K562 (cell line): ENCODE measurements around the gene RXYLT1. TPM values are rescaled to one million over a fixed set of nuclear protein-coding genes. Genes with fewer than 3 reads are reported as not detected.

ENCODE experiments used
- ATAC-seq: fragments of 200-7000 bp; cut with Tn5 transposase; 3 replicates; pipeline ENCODE4 v1.9.1; 2020; ENCODE audit warnings: moderate library complexity
- BruUV-seq: library from RNA; stranded (reverse); fragments of 400-500 nt; replicated peaks from 2 replicates; lab custom pipeline; 2021; lab: Mats Ljungman, UMichigan
- CTCF ChIA-PET: fragments of 300-600 bp; formaldehyde crosslinking; extraction: SDS; loops from one replicate; lab custom pipeline; 2021; ENCODE audit warnings: low intra/inter-chr PET ratio; lab: Yijun Ruan, JAX
- POLR2A ChIA-PET: fragments of 300-600, 350-650 bp; sonication (Branson Sonifier 250); formaldehyde crosslinking; extraction: SDS; loops from one replicate; lab custom pipeline; 2021; ENCODE audit warnings: antibody characterized with exemption, inconsistent platforms; lab: Yijun Ruan, JAX
- DNase-seq, 4 experiments: peaks; one replicate each; pipeline versions ENCODE4 v3.0.0 to v3.0.0-alpha.2; 2011 to 2018; ENCODE audit warnings: low spot score in 3 of 4, mixed read lengths in 3 of 4; ENCODE audit errors: extremely low read depth in 1 of 4
- FAIRE-seq: peaks from 2 replicates; lab custom pipeline; 2011; peaks lifted over from hg19 to GRCh38; lab: Jason Lieb, UNC
- H2AFZ ChIP-seq: 2 replicates; pipeline ENCODE4 v1.6.0; 2011; ENCODE audit warnings: low read depth, low read length, control low read depth, inconsistent platforms
- H3K27ac ChIP-seq: fragments of 200-600 bp; 3 replicates; pipeline ENCODE4 v1.8.0; 2011; ENCODE audit warnings: low read depth, mild to moderate bottlenecking, control low read depth, inconsistent platforms, low read length, moderate library complexity, mixed read lengths; ENCODE audit errors: extremely low read depth
- H3K27me3 ChIP-seq, 2 experiments: fragments of 300-600 bp in 1 of 2; 2 replicates in 1 of 2; 3 replicates in 1 of 2; pipeline versions ENCODE4 v1.6.0 to v1.8.0; 2011; ENCODE audit warnings: inconsistent platforms in 2 of 2, low read length in 2 of 2, mild to moderate bottlenecking in 1 of 2, mixed read lengths in 1 of 2, moderate library complexity in 1 of 2; ENCODE audit not compliant: control insufficient read depth in 2 of 2, insufficient read depth in 2 of 2
- H3K36me3 ChIP-seq: fragments of 300-600 bp; 3 replicates; pipeline ENCODE4 v1.8.0; 2011; ENCODE audit warnings: mild to moderate bottlenecking, low read length, inconsistent platforms; ENCODE audit not compliant: control insufficient read depth, insufficient read depth
- H3K4me1 ChIP-seq, 2 experiments: fragments of 200-600 bp in 1 of 2; replicated peaks in 1 of 2; 2 replicates in 1 of 2; 3 replicates in 1 of 2; pipeline versions ENCODE4 v1.5.1 to v1.8.0; 2011; ENCODE audit warnings: inconsistent platforms in 2 of 2, low read length in 2 of 2, mild to moderate bottlenecking in 1 of 2, mixed read lengths in 1 of 2, moderate library complexity in 1 of 2; ENCODE audit not compliant: control insufficient read depth in 2 of 2, insufficient read depth in 2 of 2
- H3K4me2 ChIP-seq: 2 replicates; pipeline ENCODE4 v1.6.1; 2011; ENCODE audit warnings: low read length, control low read depth, inconsistent platforms, mixed read lengths; ENCODE audit not compliant: insufficient read depth
- H3K4me3 ChIP-seq: fragments of 200-600 bp; sonication (generic), shearing (Covaris generic); 2 replicates; pipeline ENCODE4 v1.5.1; 2016; ENCODE audit warnings: control low read depth, inconsistent platforms
- H3K79me2 ChIP-seq: fragments of 200-600 bp; 3 replicates; pipeline ENCODE4 v1.8.0; 2011; ENCODE audit warnings: low read length, inconsistent platforms; ENCODE audit not compliant: control insufficient read depth, insufficient read depth
- H3K9ac ChIP-seq, 2 experiments: 2 replicates each; pipeline versions ENCODE4 v1.6.0 to v1.6.1; 2011; ENCODE audit warnings: low read depth in 2 of 2, low read length in 2 of 2, control low read depth in 1 of 2, inconsistent platforms in 1 of 2, mild to moderate bottlenecking in 1 of 2, mixed read lengths in 1 of 2; ENCODE audit not compliant: insufficient read depth in 1 of 2
- H3K9me1 ChIP-seq: one replicate; pipeline ENCODE4 v1.6.0; 2011; ENCODE audit warnings: inconsistent platforms, mild to moderate bottlenecking, low read length, moderate library complexity; ENCODE audit not compliant: control insufficient read depth, insufficient read depth
- H3K9me3 ChIP-seq: replicated peaks from 2 replicates; pipeline ENCODE4 v1.5.1; 2011; ENCODE audit warnings: low read depth, low read length, inconsistent platforms; ENCODE audit not compliant: control insufficient read depth, insufficient read depth
- H4K20me1 ChIP-seq: replicated peaks from 2 replicates; pipeline ENCODE4 v1.6.1; 2011; ENCODE audit warnings: low read length, inconsistent platforms, mixed read lengths; ENCODE audit not compliant: control insufficient read depth, insufficient read depth
- BCOR ChIP-seq: fragments of 450-650 bp; IDR thresholded peaks from 2 replicates; pipeline ENCODE4 v1.6.1; 2016
- CCAR2 ChIP-seq: fragments of 200-400 bp; formaldehyde crosslinking; IDR thresholded peaks from 2 replicates; pipeline ENCODE4 v1.6.1; 2017; ENCODE audit warnings: mild to moderate bottlenecking, low read depth, low read length
- CEBPB ChIP-seq: fragments of 450-650 bp; IDR thresholded peaks from 2 replicates; pipeline ENCODE4 v1.6.1; 2016; ENCODE audit warnings: missing genetic modification characterization, missing compliant biosample characterization
- LCOR ChIP-seq: sonication (generic); formaldehyde crosslinking; IDR thresholded peaks from 2 replicates; pipeline ENCODE4 v1.8.0; 2022; ENCODE audit warnings: mild to moderate bottlenecking, missing genetic modification reagents
- SIN3B ChIP-seq: fragments of 450-650 bp; IDR thresholded peaks from 2 replicates; pipeline ENCODE4 v1.6.1; 2017; ENCODE audit warnings: low read depth, mild to moderate bottlenecking, moderate library complexity
- SMARCA5 ChIP-seq: fragments of 450-650 bp; IDR thresholded peaks from 2 replicates; pipeline ENCODE4 v1.6.1; 2016
- SOX6 ChIP-seq: fragments of 450-650 bp; IDR thresholded peaks from 2 replicates; pipeline ENCODE4 v1.6.1; 2014; ENCODE audit warnings: mild to moderate bottlenecking
- TFE3 ChIP-seq: fragments of 450-650 bp; formaldehyde crosslinking; IDR thresholded peaks from 2 replicates; pipeline ENCODE4 v1.4.0; 2020; ENCODE audit warnings: mild to moderate bottlenecking, mixed read lengths
- ZC3H8 ChIP-seq: fragments of 450-650 bp; IDR thresholded peaks from 2 replicates; pipeline ENCODE4 v1.6.1; 2017
- ZFP36 ChIP-seq: fragments of 150-350 bp; IDR thresholded peaks from 2 replicates; pipeline ENCODE4 v1.6.1; 2018; ENCODE audit warnings: low read length, low read depth; ENCODE audit not compliant: partially characterized antibody
- ZKSCAN1 ChIP-seq: fragments of 150-350 bp; IDR thresholded peaks from 2 replicates; pipeline ENCODE4 v1.6.1; 2016; ENCODE audit warnings: low read depth, low read length
- ZNF133 ChIP-seq: fragments of 250-450 bp; sonication (Bioruptor Pico); IDR thresholded peaks from 2 replicates; pipeline ENCODE4 v1.4.0; 2020; ENCODE audit warnings: mild to moderate bottlenecking
- ZNF316 ChIP-seq: fragments of 450-650 bp; IDR thresholded peaks from 2 replicates; pipeline ENCODE4 v1.6.1; 2016
- ZNF639 ChIP-seq, 2 experiments: fragments of 200-800 bp in 1 of 2; sonication (Bioruptor generic) in 1 of 2; sonication (generic) in 1 of 2; formaldehyde crosslinking in 1 of 2; IDR thresholded peaks in 1 of 2; conservative IDR thresholded peaks in 1 of 2; 2 replicates each; pipeline versions ENCODE4 v1.5.0 to v1.6.1; 2016 to 2020; ENCODE audit warnings: missing compliant biosample characterization in 1 of 2, missing genetic modification characterization in 1 of 2, missing genetic modification reagents in 1 of 2
- ZNF77 ChIP-seq: fragments of 250-450 bp; sonication (Bioruptor Pico); IDR thresholded peaks from 2 replicates; pipeline ENCODE4 v1.5.0; 2020
- ZNF778 ChIP-seq: fragments of 450-650 bp; formaldehyde crosslinking; IDR thresholded peaks from 2 replicates; pipeline ENCODE4 v1.4.0; 2020; ENCODE audit warnings: mild to moderate bottlenecking, moderate library complexity
- WGBS: fragments of 100-300 bp; shearing (Covaris generic); methylation state at CpG from one replicate; pipeline ENCODE4 v1.1.6; 2016; ENCODE audit warnings: low coverage, mixed read lengths; ENCODE audit not compliant: insufficient coverage; ENCODE audit errors: missing lambda C conversion rate; 5-methylcytosine and 5-hydroxymethylcytosine counted together
- in situ Hi-C: fragments of 300-500 bp; cut with MboI; formaldehyde crosslinking; loops from 4 replicates; pipeline ENCODE4 v1.15.0; 2018; ENCODE audit warnings: inconsistent platforms, mixed read lengths
- intact Hi-C: fragments of 100-400 bp; cut with micrococcal nuclease; formaldehyde crosslinking; loops from 2 replicates; pipeline ENCODE4 v1.14.2; 2022
- polyA plus RNA-seq, 8 experiments: library from polyadenylated mRNA; depleted of rRNA in 4 of 8; stranded (reverse) in 5 of 8; unstranded in 3 of 8; fragments of >200 nt; fragmentation: Nextera tagmentation in 2 of 8; fragmentation: Illumina TruSeq in 1 of 8; extraction: Ambion mirVana in 2 of 8; extraction: Trizol in 1 of 8; gene quantifications; 2 replicates each; pipeline versions ENCODE4 v1.2.1 to v1.2.3, GENCODE V29; 2011 to 2014; ENCODE audit warnings: inconsistent platforms in 1 of 8, missing spikeins in 1 of 8
- total RNA-seq, 7 experiments: library from RNA; depleted of rRNA in 6 of 7; stranded (reverse); fragments of >200 nt in 6 of 7; fragmentation: Illumina TruSeq in 2 of 7; extraction: Trizol in 2 of 7; gene quantifications; 2 replicates each; pipeline versions ENCODE4 v1.2.1 to v1.2.3, GENCODE V29; 2011 to 2021; ENCODE audit warnings: low replicate concordance in 1 of 7
- TF ChIP-seq, protein P1 (sequence below): fragments of 250-450 bp; sonication (Bioruptor Pico); IDR thresholded peaks from 2 replicates; pipeline ENCODE4 v1.8.0; 2021; ENCODE audit warnings: moderate library complexity, mild to moderate bottlenecking, inconsistent platforms
- TF ChIP-seq, protein P2 (sequence below): fragments of 450-650 bp; formaldehyde crosslinking; IDR thresholded peaks from 2 replicates; pipeline ENCODE4 v1.4.0; 2020; ENCODE audit warnings: mild to moderate bottlenecking

RXYLT1 gene
- total and polyA plus RNA-seq, 9 of the 15 experiments (the other 6 are each of a cell fraction or from before 2014, with no cell fraction given): 6.7 to 26.5 (median 20.9) TPM

GRCh38 chr12:63782466-63782865 lies 2.8 kb downstream of the RXYLT1 start:
- POLR2A ChIA-PET: interaction anchor here (1.1 kb wide), 1 partner anchor 8 kb away, joined by 3 read pairs; no protein-coding TSS in a partner anchor
- Histone ChIP-seq H3K4me3 (no peak overlapping the region), H3K4me2 (no peak overlapping the region), H3K9me1 (no peaks in the 10 kb centered on the region)
- FAIRE-seq (no peak), DNase-seq (no peak)
- no TSS peak for BruUV-seq
- TF ChIP-seq SIN3B: no peak
- no peak for TF ChIP-seq SOX6
- TF ChIP-seq ZFP36: no peak
- no peak for TF ChIP-seq BCOR
- TF ChIP-seq CEBPB (tag): no peak
- TF ChIP-seq ZNF316: no peak
- no peak for TF ChIP-seq ZNF639 (CRISPR knock-in tag; conservative IDR thresholded peaks at IDR 0.05 in 1 of 2, IDR thresholded peaks at IDR 0.05 in 1 of 2)
- no peak for TF ChIP-seq TFE3 (CRISPR knock-in tag)
- TF ChIP-seq ZNF133 (CRISPR knock-in tag): no peak
- TF ChIP-seq ZC3H8: no peak
- TF ChIP-seq CCAR2: no peak
- TF ChIP-seq, protein P1, sequence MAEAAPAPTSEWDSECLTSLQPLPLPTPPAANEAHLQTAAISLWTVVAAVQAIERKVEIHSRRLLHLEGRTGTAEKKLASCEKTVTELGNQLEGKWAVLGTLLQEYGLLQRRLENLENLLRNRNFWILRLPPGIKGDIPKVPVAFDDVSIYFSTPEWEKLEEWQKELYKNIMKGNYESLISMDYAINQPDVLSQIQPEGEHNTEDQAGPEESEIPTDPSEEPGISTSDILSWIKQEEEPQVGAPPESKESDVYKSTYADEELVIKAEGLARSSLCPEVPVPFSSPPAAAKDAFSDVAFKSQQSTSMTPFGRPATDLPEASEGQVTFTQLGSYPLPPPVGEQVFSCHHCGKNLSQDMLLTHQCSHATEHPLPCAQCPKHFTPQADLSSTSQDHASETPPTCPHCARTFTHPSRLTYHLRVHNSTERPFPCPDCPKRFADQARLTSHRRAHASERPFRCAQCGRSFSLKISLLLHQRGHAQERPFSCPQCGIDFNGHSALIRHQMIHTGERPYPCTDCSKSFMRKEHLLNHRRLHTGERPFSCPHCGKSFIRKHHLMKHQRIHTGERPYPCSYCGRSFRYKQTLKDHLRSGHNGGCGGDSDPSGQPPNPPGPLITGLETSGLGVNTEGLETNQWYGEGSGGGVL (CRISPR knock-in tag): no peak
- TF ChIP-seq ZNF77 (CRISPR knock-in tag): no peak
- TF ChIP-seq, protein P2, sequence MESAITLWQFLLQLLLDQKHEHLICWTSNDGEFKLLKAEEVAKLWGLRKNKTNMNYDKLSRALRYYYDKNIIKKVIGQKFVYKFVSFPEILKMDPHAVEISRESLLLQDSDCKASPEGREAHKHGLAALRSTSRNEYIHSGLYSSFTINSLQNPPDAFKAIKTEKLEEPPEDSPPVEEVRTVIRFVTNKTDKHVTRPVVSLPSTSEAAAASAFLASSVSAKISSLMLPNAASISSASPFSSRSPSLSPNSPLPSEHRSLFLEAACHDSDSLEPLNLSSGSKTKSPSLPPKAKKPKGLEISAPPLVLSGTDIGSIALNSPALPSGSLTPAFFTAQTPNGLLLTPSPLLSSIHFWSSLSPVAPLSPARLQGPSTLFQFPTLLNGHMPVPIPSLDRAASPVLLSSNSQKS (CRISPR knock-in tag): no peak
- no peak for TF ChIP-seq ZKSCAN1
- TF ChIP-seq SMARCA5: no peak
- no peak for TF ChIP-seq LCOR
- TF ChIP-seq ZNF778: no peak
- TF ChIP-seq, all 486 proteins: peak for 0
- 75% methylated on average over 1 of the region's 1 CpG for WGBS
- Histone ChIP-seq H3K9me3 (no peaks in the 10 kb centered on the region), H2AFZ (no peak overlapping the region), H3K4me1 (0 out of 5 replicates have a peak, but pooled peaks cover 0 to 4% of the 10 kb centered on the region in 2 experiments), H3K27ac (no peak overlapping the region), H3K36me3 (peaks cover 50% of the 10 kb centered on the region), H3K9ac (no peak overlapping the region), H3K27me3 (no peaks in the 10 kb centered on the region; a peak in 1 of 5 replicates), H4K20me1 (no peaks in the 10 kb centered on the region), H3K79me2 (peaks cover 17% of the 10 kb centered on the region)
- CTCF ChIA-PET: no interaction called here
- in situ Hi-C loops: no loop called here
- intact Hi-C loops: no loop called here
- no peak for ATAC-seq
